ENCODE data around the gene INMT.

INMT gene

DNA sequence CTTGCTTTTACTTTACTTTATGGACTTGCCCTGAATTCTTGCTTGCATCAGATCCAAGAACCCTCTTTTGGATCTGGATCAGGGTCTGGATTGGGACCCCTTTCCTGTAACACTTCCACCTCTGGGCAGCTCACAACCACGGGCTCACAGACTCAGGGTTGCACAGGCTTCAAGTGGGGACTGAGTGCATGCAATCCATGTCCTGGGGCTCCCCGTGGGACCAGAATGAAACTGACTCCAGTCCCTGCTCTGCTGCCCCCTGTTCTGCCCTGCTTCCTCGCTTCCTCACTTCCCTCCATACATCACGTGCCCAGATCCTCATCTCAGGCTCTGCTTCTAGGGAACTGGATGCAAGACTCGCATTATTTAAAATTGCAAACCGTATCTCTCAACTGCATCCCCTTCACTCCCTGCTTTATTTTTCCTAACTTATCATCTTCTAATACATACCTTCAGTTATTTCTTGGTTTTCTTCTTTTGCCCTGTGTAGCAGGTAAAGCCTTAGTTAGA lies 23.3 kb upstream of the INMT start:
- DNase-seq (ENCODE audit: low read depth): no peak

- no peak for DNase-seq (ENCODE audit: low read depth)
Observed at GRCh38 chr7:30729642-30730041, 22.3 kb upstream of the INMT start.

DNA sequence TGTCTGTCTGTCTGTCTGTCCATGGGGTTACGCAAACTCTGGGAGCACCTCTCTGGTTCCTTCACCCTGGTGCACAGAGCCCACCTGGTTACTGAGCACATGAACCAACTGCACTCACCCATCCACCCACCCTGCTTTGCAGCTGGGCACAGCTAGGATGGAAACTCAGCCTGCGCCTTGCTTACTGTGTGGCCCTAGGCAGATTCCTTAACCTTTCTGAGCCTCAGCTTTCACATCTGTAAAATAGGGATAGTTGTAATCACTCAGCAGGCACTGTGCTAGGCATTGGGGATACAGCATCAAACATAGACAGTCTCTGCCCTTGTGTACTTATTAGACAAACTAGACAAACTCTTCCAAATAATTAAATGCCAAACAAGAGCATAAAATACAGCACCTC lies 21.8 kb upstream of the INMT start:
- DNase-seq (ENCODE audit: low read depth): no peak

DNA sequence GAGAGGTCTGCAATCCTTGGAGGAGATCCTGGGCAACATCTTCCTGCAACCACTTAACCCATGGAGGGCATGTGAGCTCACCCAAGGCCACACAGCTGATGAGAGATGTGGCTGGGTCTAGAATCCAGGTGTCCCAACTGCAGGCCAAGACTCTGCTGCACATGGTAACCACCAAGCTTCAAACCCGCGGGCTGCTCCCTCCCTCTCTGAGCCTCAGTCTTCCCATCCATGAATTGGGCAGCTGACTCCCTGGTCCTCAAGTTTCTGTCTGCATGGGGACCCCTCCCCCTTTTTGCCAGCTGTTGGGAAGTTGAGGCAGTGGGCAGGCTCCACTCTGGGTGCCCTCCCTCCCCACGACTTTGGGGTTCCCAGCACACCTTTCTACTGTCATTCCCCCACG lies 20.9 kb upstream of the INMT start:
- no peak for DNase-seq (ENCODE audit: low read depth)

- DNase-seq (ENCODE audit: low read depth): no peak
Observed at GRCh38 chr7:30731581-30731980, 20.4 kb upstream of the INMT start.

GRCh38 chr7:30732606-30733005 lies 19.3 kb upstream of the INMT start:
- DNase-seq (ENCODE audit: low read depth): no peak

- no peak for DNase-seq (ENCODE audit: low read depth)
Observed at GRCh38 chr7:30733216-30733615, 18.7 kb upstream of the INMT start.

GRCh38 chr7:30733691-30734090 lies 18.2 kb upstream of the INMT start:
- no peak for DNase-seq (ENCODE audit: low read depth)

- no peak for DNase-seq (ENCODE audit: low read depth)
Observed at GRCh38 chr7:30734497-30734896, 17.4 kb upstream of the INMT start.

DNA sequence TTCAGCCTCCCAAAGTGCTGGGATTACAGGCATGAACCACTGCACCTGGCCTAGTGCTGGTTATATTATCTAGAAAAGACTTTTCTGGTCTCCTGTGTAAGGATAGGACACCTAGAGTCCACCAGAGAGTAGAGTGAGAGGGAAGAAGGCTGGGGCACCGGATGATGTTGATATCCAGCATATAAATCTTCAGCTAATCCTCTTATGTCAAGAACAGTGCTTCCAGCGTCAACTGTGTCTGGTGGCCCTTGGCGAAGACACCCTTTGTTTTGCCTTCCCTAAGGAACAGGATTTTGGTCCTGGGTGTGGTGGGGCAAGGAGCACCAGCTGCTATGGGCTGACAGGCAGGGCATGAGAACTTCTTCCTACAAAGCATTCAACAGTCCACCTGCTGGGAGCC lies 16.3 kb upstream of the INMT start:
- DNase-seq (ENCODE audit: low read depth): no peak

GRCh38 chr7:30736291-30736690 lies 15.6 kb upstream of the INMT start:
- DNase-seq (ENCODE audit: low read depth): no peak

DNA sequence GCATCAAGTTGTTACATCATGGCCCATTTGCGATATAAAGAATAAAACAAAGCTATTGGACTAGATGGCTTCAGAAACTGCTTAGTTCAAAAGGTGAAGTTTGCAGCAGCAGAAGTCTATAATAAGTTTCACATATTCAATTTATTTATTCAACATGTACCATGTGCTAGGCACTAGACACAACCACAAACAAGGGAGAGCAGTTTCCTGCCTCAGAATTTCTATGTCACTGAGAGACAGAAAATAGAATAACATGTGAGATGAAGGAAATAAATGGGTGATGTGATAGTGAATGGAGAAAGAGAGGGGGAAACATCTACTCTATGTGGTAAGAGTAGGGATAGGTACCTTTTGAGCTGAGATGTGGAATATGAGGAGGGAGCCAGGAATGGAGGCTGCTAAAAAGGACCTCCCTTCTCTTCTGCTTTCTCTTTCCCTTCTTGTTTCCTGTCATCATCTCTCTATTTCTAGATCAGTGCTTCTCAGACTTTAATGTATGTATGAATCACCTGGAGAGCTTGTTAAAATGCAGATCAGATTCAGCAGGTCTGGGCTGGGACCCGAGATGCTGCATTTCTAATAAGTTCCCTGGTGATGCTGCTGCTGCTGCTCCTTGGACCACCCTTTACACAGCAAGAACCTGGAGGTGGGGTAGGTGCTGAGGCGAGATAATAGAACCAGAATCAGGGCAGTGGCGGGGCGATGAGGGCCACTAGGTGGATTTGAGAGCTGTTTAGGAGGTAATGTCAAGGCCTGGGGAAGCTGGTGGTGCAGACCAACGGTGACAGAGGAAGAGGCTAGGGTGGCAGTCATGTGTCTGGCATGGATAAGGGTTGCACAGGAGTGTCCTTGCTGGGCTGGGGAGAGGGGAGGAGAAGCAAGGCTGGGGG lies 13.7 kb upstream of the INMT start:
- DNase-seq (ENCODE audit: low read depth): no peak

- no peak for DNase-seq (ENCODE audit: low read depth)
Observed at GRCh38 chr7:30739691-30740090, 12.2 kb upstream of the INMT start.

DNA sequence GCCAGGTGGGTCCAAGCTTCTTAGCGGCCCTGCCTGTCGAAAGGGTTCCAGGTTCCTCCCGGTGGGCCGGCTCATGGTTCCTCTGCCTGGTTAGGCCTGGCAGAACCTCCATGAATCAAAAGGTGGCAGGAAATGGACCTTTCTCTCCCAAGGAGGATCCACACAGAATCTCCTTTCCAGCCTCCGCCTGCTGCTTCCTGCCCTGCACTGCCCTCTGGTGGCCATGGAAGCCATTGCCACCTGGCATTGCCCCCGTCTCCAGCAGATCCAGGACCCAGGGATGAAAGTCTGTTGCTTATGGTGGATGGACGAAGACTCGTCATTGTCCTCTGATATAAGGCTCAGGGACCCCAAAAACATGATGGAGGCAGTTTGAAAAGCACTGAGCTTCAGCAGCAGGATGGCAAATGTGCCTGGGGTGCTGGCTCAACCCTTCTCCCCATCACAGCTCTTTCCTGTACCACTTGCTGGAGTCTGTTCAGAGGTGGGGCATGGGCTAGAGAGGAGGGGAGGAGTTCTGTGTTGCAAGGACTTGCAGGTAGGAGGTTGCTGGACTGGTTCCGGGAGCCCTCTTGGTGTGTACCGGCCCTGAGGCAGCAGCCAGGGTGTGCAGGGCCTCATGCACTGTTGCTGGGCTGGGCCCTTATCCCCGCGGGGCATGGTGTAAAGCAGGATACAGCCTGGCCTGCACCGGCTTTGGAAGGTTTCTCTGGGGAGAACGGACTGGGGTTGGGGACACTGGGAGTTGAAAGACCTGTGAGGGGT lies 11.3 kb upstream of the INMT start:
- DNase-seq (ENCODE audit: low read depth): peak; percentile 56

- DNase-seq (ENCODE audit: low read depth): no peak
Observed at GRCh38 chr7:30741289-30741688, 10.6 kb upstream of the INMT start.

DNA sequence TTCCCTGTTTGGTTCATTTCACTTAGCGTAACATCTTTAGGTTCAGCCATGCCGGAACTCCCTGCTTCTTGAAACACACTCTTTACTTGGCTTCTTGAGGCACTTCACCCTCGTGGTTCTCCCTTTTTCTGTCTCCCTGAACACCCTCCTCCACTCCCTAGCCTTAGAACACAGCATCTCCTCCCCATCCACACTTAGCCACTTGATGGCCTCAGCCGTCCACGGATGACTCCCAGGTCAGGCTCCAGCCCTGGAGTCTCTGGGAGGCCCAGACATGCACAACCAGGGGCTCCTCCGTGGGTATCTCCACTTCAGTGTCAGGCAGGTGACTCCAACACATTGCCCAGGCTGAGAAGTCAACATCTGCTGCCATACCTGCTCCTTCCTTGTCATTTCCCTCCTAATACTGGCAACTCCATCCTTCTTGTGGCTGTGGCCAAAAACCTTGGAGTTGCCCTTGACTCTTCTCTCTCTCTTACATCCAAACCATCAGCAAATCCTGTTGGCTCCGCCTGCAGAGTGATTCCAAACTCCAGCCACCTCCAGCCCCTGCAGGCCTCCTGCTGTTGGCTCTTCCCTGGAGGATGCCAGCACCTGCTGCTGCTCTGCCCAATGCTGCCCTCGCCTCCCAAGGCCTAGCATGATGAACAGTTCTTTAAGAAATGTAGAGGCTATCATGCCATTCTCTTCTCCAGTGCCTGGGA lies 8.4 kb upstream of the INMT start:
- no peak for DNase-seq (ENCODE audit: low read depth)

DNA sequence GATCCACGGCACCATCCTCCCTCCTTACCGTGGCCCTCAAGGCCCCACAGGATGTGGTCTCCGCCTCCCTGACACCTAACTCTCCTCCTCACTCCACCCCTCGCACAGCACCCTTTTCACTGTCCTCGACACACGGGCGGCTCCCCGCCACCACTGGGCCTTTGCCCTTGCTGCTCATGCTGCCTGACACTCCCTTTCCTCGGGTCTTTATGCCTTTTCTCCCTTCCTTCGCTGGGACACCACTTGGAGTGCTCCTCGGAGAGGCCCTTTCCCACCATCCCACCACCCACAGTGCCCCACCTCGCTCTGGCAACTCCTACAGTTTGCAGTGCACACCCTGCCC lies 7.9 kb upstream of the INMT start:
- DNase-seq (ENCODE audit: low read depth): no peak

DNA sequence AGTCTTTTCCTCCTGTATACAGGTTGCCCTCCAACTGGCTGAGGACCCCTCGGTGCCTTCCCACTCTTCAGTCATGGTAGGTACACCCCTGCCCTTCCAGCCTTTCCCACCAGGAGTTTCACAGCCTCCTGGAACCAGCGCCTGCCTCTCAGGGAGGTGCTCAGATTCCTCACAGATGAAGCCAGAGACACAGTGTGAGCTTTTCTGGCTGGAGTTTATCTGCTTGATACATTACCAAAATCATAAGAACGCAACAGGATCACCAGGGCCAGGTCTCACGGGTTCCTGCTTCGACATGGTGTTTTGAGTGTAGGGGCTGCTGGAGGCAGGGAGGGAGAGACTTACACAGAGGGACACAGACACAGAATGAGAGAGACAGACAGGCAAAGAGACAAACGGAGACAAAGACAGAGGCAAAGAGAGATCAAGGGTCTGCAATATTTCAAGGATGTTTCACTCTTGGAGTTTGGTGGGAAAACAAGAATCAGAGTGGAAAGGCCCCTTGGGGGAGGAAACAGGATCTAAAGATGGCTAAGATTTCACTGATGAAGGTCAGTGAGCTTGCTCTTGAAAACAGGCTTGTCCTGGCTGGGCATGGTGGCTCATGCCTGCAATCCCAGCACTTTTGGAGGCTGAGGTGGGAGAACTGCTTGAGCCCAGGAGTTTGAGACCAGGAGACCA lies 6.5 kb upstream of the INMT start:
- no peak for DNase-seq (ENCODE audit: low read depth)

DNA sequence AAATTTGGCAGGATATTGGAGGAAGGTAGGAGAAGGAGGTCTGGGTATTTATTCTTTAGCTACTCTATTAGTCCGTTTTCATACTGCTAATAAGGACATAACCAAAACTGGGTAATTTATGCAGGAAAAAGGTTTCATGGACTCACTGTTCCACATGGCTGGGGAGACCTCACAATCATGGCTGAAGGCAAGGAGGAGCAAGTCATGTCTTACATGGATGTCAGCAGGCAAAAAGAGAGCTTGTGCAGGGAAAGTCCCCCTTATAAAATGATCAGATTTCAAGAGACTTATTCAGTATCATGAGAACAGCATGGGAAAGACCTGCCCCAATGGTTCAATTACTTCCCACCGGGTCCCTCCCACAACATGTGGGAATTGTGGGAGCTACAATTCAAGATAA lies 1.9 kb upstream of the INMT start:
- DNase-seq (ENCODE audit: low read depth): no peak

DNA sequence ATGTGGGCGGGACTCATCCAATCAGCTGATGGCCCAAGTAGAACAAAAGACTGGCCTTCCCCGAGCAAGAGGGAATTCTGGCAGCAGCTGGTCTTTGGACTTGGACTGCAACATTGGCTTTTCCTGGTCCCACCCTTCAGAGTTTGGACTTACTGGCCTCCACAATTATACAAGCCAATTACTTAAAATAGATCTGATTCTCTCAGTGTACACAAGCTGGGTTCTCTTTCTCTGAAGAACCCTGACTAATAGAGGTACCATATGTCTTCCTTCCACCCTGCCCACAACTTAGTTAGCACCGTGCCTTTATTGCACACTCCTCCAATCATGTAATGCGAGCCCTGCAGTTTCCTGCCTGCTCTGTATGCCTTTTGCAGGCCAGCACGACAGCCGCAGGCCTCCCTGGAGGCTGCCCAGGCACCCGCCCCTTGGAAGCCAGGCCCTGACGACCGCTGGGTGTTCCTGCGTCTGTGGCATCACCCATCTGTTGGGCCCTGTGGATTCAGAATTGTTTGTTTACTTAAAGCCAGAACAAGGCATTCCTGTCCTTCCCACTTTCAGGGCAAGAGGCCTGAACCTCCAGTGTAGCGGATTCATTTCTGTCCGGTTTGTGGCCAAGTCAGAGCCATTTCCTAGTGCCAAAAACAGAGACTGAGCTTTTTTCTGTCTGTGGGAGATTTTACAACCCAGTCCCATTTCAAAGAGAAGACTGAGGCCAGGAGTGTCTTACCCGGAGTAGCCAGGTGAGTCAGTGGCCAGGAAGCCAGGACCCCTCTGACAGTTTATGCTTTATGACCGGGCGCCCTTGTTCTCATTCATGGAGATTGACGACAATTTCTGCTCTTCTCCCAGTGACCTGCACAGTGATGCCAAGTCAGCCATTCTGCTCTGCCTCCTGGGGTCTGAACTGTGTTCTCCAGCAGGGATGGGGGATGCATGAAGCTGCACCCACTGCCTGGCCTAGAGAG lies 968 bp upstream of the INMT start:
- no peak for DNase-seq (ENCODE audit: low read depth)

- no peak for DNase-seq (ENCODE audit: low read depth)
Observed at GRCh38 chr7:30752484-30752883, 549 bp downstream of the INMT start.
